Lung (tissue), 12 donors: ENCODE measurements around the gene PLA2G2D. TPM values are rescaled to one million over a fixed set of nuclear protein-coding genes. Genes with fewer than 3 reads are reported as not detected.

ENCODE experiments used
- ATAC-seq: fragments of 200-7000 bp; cut with Tn5 transposase; one replicate; pipeline ENCODE4 v1.9.1; 2020; ENCODE audit warnings: moderate number of reproducible peaks; ENCODE audit not compliant: insufficient read depth, low FRiP score
- DNase-seq, 3 donors: peaks; one replicate each; pipeline ENCODE4 v3.0.0-alpha.2; 2013 to 2017
- H3K27ac ChIP-seq, 2 donors: one replicate each; pipeline ENCODE4 v1.5.1; 2013; ENCODE audit warnings: mild to moderate bottlenecking in 2 of 2, moderate library complexity in 2 of 2, control low read depth in 1 of 2, inconsistent platforms in 1 of 2, low read depth in 1 of 2, low read length in 1 of 2
- H3K27me3 ChIP-seq, 3 donors: one replicate each; pipeline ENCODE4 v1.5.1; 2013; ENCODE audit warnings: low read length in 2 of 3; ENCODE audit not compliant: control insufficient read depth in 3 of 3, insufficient read depth in 3 of 3
- H3K36me3 ChIP-seq, 4 donors: one replicate each; pipeline ENCODE4 v1.5.1; 2013; ENCODE audit warnings: low read length in 4 of 4, mild to moderate bottlenecking in 1 of 4, moderate library complexity in 1 of 4; ENCODE audit not compliant: control insufficient read depth in 4 of 4, insufficient read depth in 4 of 4
- H3K4me1 ChIP-seq, 5 donors: one replicate each; pipeline ENCODE4 v1.5.1; 2013; ENCODE audit warnings: low read length in 5 of 5, mild to moderate bottlenecking in 2 of 5, moderate library complexity in 1 of 5; ENCODE audit not compliant: control insufficient read depth in 5 of 5, insufficient read depth in 5 of 5
- H3K4me3 ChIP-seq: one replicate; pipeline ENCODE4 v1.5.1; 2013; ENCODE audit warnings: mild to moderate bottlenecking, control low read depth, moderate library complexity
- H3K9ac ChIP-seq, 2 donors: one replicate each; pipeline ENCODE4 v1.5.1; 2013; ENCODE audit warnings: low read length in 2 of 2, control low read depth in 1 of 2; ENCODE audit not compliant: insufficient read depth in 1 of 2
- H3K9me3 ChIP-seq, 4 donors: one replicate each; pipeline ENCODE4 v1.5.1; 2013; ENCODE audit warnings: low read length in 3 of 4, mild to moderate bottlenecking in 1 of 4, moderate library complexity in 1 of 4; ENCODE audit not compliant: control insufficient read depth in 4 of 4, insufficient read depth in 3 of 4
- CTCF ChIP-seq: IDR thresholded peaks from 2 replicates; pipeline ENCODE4 v1.5.1; 2012; ENCODE audit warnings: mild to moderate bottlenecking; ENCODE audit errors: control extremely low read depth, extremely low read depth
- WGBS, 2 donors: extraction: QIAGEN DNeasy Blood & Tissue Kit; methylation state at CpG; one replicate each; pipeline ENCODE4 v1.1.7; 2013; 5-methylcytosine and 5-hydroxymethylcytosine counted together
- polyA plus RNA-seq, 2 donors: library from polyadenylated mRNA; stranded (reverse); fragments of 200-250 nt; gene quantifications; one replicate each; pipeline ENCODE4 v1.2.1, GENCODE V29; 2013
- total RNA-seq, 2 donors: library from RNA; depleted of rRNA in 1 of 2; stranded (reverse); fragments of >200 nt in 1 of 2; gene quantifications; one replicate each; pipeline ENCODE4 v1.2.1, GENCODE V29; 2014 to 2021
- donor health status: control.
- donor health status: control.
- donor health status: Bipolar disorder and iron deficiency.
- donor health status: healthy.
- donor health status: DM: yes; HTN: yes; CAD: no.

The PLA2G2D gene
- total and polyA plus RNA-seq, 4 donors: 0.06 to 0.57 (median 0.06) TPM; not detected in 1

- Histone ChIP-seq H3K4me3 (no peak overlapping the region), H3K4me1 (peaks cover 0 to 5% (median 0%) of the 10 kb centered on the region in 5 donors), H3K9ac (no peak overlapping the region), H3K27me3 (peaks cover 0 to 6% (median 2%) of the 10 kb centered on the region in 3 donors), H3K36me3 (peaks cover 0 to 2% (median 0%) of the 10 kb centered on the region in 4 donors), H3K27ac (no peak overlapping the region), H3K9me3 (peaks cover 0 to 2% (median 0%) of the 10 kb centered on the region in 4 donors)
- WGBS, 2 donors: 46 to 54% methylated on average over 8 of the region's 8 CpGs
- TF ChIP-seq CTCF: no peak
- DNase-seq (no peak), ATAC-seq (no peak)
Measured at GRCh38 chr1:20079661-20080305, 39.6 kb downstream of the PLA2G2D start.

GRCh38 chr1:20078711-20079110, 40.6 kb downstream of the PLA2G2D start:
- TF ChIP-seq CTCF: no peak
- H3K36me3 ChIP-seq: peaks cover 0 to 2% (median 0%) of the 10 kb centered on the region in 4 donors
- H3K9ac ChIP-seq: no peak overlapping the region
- H3K27ac ChIP-seq: no peak overlapping the region
- WGBS, 2 donors: 88% methylated on average over 5 of the region's 5 CpGs
- peaks cover 0 to 5% (median 0%) of the 10 kb centered on the region in 5 donors for H3K4me1 ChIP-seq
- H3K27me3 ChIP-seq: peaks cover 0 to 6% (median 2%) of the 10 kb centered on the region in 3 donors
- DNase-seq: no peak
- no peak for ATAC-seq
- H3K4me3 ChIP-seq: no peak overlapping the region
- H3K9me3 ChIP-seq: no peaks in the 10 kb centered on the region

GRCh38 chr1:20078171-20078651, 41.1 kb downstream of the PLA2G2D start:
- H3K36me3 ChIP-seq: peaks cover 0 to 2% (median 0%) of the 10 kb centered on the region in 4 donors
- no peak for TF ChIP-seq CTCF
- no peak overlapping the region for H3K4me3 ChIP-seq
- no peak overlapping the region for H3K27ac ChIP-seq
- DNase-seq: no peak
- no peaks in the 10 kb centered on the region for H3K9me3 ChIP-seq
- H3K4me1 ChIP-seq: peaks cover 0 to 4% (median 0%) of the 10 kb centered on the region in 5 donors
- H3K27me3 ChIP-seq: peaks cover 0 to 6% (median 2%) of the 10 kb centered on the region in 3 donors
- no peak for ATAC-seq
- WGBS, 2 donors: 78 to 83% methylated on average over 6 to 8 of the region's 8 CpGs
- H3K9ac ChIP-seq: no peak overlapping the region
